ENCODE data around the gene UBAC2.

The UBAC2 gene

DNA sequence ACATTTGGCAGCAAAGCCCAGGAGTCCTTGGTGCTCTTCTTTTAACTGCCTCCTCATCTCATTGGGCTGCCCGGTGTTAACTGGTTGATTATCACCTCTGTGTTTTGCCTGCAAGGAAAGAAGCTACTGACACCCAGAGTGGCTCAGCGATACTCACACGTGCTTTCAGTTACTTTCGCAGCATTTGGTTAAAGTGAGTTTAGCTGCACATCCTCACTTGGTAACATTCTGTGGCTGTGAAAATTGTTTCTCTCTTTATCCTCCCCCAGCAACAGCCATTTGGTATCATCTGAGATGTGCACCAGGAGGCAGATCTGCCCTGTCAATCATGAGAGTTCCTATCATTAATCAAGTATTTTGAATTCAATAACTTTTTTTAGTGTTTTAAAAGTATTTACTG, 151.1 kb downstream of the UBAC2 start:
- Histone ChIP-seq H3K4me1 (ENCODE audit: insufficient read depth, low read length) (no peaks in the 10 kb centered on the region), H3K36me3 (ENCODE audit: insufficient read depth, low read depth, low read length) (peaks cover 57% of the 10 kb centered on the region), H3K27me3 (ENCODE audit: insufficient read depth, low read length) (no peaks in the 10 kb centered on the region), H3K27ac (ENCODE audit: low read length) (no peak overlapping the region), H3K4me3 (ENCODE audit: low read length) (no peak overlapping the region), H3K9me3 (ENCODE audit: insufficient read depth, low read depth, low read length) (no peaks in the 10 kb centered on the region), H3K9ac (ENCODE audit: low read depth, low read length) (no peak overlapping the region)

DNA sequence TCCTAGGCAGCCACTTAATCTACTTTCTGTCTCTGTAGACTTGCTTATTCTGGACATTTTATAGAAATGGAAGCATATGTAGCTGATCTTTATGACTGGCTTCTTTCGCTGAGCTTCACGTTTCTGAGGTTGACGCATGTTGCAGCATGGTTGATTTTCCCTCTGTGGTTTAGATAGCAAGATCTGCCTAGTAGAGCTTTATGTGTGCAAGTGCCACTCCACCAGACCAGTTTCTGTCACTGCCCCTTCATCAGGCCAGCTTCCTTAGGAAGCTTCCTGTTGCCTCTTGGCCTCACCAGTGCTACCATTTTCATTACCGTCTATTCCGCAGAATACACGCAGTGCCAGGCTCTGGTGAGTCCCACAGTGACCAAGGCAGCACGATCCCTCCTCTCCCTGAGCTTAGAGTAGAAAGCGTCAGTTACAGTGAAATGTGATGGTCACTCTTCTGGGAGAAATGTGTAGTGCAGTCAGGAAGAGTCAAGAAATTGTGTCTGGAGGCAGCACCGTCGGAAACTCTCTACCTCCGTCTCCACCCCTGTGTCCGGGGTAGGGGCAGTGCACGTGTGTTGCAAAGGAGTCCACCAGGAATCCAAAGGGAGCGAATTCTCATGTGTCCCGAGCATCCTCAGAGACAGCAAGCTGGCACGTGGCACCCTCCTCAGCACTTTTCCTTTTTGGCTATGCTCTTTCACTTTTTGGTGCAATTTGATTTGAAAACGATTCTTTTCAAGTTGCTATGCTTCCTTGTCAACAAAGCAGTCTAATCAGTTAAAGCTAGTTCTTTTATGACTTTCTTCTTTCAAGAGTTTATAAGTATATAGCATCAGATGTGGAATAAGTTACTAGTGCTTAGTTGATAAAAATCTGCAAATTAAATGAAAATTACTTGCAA, 151.9 kb downstream of the UBAC2 start:
- no peaks in the 10 kb centered on the region for H3K27me3 ChIP-seq (ENCODE audit: insufficient read depth, low read length)
- peaks cover 62% of the 10 kb centered on the region for H3K36me3 ChIP-seq (ENCODE audit: insufficient read depth, low read depth, low read length)
- no peak overlapping the region for H3K27ac ChIP-seq (ENCODE audit: low read length)
- H3K4me3 ChIP-seq (ENCODE audit: low read length) = no peak overlapping the region
- no peaks in the 10 kb centered on the region for H3K9me3 ChIP-seq (ENCODE audit: insufficient read depth, low read depth, low read length)
- H3K4me1 ChIP-seq (ENCODE audit: insufficient read depth, low read length) = no peaks in the 10 kb centered on the region
- H3K9ac ChIP-seq (ENCODE audit: low read depth, low read length) = no peak overlapping the region

GRCh38 chr13:99353246-99353600, 152.6 kb downstream of the UBAC2 start:
- Histone ChIP-seq H3K36me3 (ENCODE audit: insufficient read depth, low read depth, low read length) (peaks cover 57% of the 10 kb centered on the region), H3K9me3 (ENCODE audit: insufficient read depth, low read depth, low read length) (no peaks in the 10 kb centered on the region), H3K4me1 (ENCODE audit: insufficient read depth, low read length) (no peaks in the 10 kb centered on the region), H3K9ac (ENCODE audit: low read depth, low read length) (no peak overlapping the region), H3K4me3 (ENCODE audit: low read length) (no peak overlapping the region), H3K27ac (ENCODE audit: low read length) (no peak overlapping the region), H3K27me3 (ENCODE audit: insufficient read depth, low read length) (no peaks in the 10 kb centered on the region)

- Histone ChIP-seq H3K27ac (ENCODE audit: low read length) (no peak overlapping the region), H3K27me3 (ENCODE audit: insufficient read depth, low read length) (no peaks in the 10 kb centered on the region), H3K36me3 (ENCODE audit: insufficient read depth, low read depth, low read length) (peaks cover 56% of the 10 kb centered on the region), H3K9ac (ENCODE audit: low read depth, low read length) (no peak overlapping the region), H3K9me3 (ENCODE audit: insufficient read depth, low read depth, low read length) (no peaks in the 10 kb centered on the region), H3K4me1 (ENCODE audit: insufficient read depth, low read length) (no peaks in the 10 kb centered on the region), H3K4me3 (ENCODE audit: low read length) (no peak overlapping the region)
These were observed 153.2 kb downstream of the UBAC2 start for GRCh38 chr13:99353836-99354235.

DNA sequence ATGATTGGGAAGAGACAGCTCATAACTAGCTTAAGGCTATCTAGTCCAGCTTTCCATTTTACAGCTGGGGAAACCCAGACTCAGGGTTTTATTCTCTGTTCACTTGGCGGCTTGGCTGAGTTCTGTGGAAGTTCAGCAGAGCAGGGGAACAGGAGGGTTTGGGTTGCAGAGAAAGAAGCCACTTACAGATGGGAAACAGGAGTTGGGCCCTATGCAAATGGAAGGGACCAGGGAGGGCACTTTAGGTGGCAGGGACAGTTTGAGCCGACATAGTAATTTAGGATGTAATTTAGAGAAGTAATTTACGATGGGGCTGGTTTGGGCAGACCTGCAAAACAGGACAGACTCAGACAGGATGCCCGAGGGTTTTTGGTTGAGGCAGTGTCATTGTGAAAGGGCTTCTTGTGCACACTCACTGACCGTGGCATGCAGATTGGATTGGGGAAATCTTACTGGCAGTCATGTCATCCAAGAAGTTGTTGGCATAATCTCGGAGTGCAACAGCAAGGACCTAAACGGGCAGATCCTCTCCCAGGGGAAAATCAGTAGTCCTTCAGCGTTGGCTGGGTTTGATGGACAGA, 153.8 kb downstream of the UBAC2 start:
- Histone ChIP-seq H3K27ac (ENCODE audit: low read length) (no peak overlapping the region), H3K27me3 (ENCODE audit: insufficient read depth, low read length) (no peaks in the 10 kb centered on the region), H3K9ac (ENCODE audit: low read depth, low read length) (no peak overlapping the region), H3K36me3 (ENCODE audit: insufficient read depth, low read depth, low read length) (peaks cover 56% of the 10 kb centered on the region), H3K9me3 (ENCODE audit: insufficient read depth, low read depth, low read length) (no peaks in the 10 kb centered on the region), H3K4me1 (ENCODE audit: insufficient read depth, low read length) (peaks cover under 1% of the 10 kb centered on the region; the same call in 1 of the 2 replicates), H3K4me3 (ENCODE audit: low read length) (no peak overlapping the region)

DNA sequence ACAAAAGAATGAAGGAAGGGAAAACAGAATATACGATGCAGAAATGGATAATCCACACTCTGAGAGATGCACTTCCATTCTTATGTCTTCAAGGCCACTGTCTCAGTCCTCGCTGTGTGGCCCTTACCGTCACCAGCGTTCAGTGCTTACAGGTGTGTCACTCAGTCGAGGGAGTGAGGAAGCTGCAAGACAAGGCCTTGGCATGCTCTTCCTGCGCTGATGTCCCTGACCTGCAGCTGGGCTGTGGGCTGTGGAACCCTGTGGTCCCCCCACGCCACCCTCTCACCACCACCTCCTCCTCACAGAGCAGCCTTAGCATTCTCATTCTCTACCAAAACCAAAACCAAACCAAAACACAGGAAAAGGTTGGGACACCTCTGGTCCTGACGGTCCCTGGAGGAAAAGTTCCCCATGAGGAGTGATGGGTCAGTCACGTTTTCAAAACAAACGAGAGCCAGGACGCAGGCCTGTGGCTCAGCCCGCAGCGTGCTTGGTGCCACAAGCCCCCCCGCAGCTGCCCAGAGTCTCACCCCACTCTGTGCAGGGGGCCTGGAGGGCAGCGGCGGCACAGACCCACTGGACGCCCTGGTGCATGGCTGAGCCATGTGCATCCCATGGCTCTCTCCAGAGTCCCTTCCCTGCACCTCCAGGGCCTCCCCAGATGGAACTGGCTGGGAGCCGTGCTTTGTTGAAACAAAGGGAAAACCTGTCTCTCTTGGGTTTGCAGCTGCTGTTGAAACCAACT, 154.8 kb downstream of the UBAC2 start:
- H3K36me3 ChIP-seq (ENCODE audit: insufficient read depth, low read depth, low read length) = peaks cover 56% of the 10 kb centered on the region
- H3K4me3 ChIP-seq (ENCODE audit: low read length) = no peak overlapping the region
- no peak overlapping the region for H3K9ac ChIP-seq (ENCODE audit: low read depth, low read length)

DNA sequence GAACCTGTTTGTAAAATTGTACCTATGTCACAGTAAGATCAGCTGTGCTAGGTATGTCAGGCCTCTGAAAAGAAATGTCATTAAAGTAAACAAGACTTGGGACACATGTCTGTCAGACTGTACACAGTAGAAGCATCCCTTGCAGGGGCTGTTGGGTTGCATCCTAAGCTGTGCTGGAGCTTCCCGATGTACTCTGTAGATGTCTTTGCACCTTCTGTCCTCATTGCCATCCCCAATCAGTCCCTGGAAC, 155.3 kb downstream of the UBAC2 start:
- Histone ChIP-seq H3K9me3 (ENCODE audit: insufficient read depth, low read depth, low read length) (no peaks in the 10 kb centered on the region), H3K9ac (ENCODE audit: low read depth, low read length) (no peak overlapping the region), H3K27me3 (ENCODE audit: insufficient read depth, low read length) (no peaks in the 10 kb centered on the region), H3K4me3 (ENCODE audit: low read length) (no peak overlapping the region), H3K36me3 (ENCODE audit: insufficient read depth, low read depth, low read length) (peaks cover 56% of the 10 kb centered on the region), H3K4me1 (ENCODE audit: insufficient read depth, low read length) (peaks cover 4% of the 10 kb centered on the region; the same call in 1 of the 2 replicates), H3K27ac (ENCODE audit: low read length) (no peak overlapping the region)

More for the DNA sequence above, 154.8 kb downstream of the UBAC2 start:
- Histone ChIP-seq H3K27me3 (ENCODE audit: insufficient read depth, low read length) (no peaks in the 10 kb centered on the region), H3K9me3 (ENCODE audit: insufficient read depth, low read depth, low read length) (no peaks in the 10 kb centered on the region), H3K4me1 (ENCODE audit: insufficient read depth, low read length) (peaks cover 4% of the 10 kb centered on the region; the same call in 1 of the 2 replicates), H3K27ac (ENCODE audit: low read length) (no peak overlapping the region)

- H3K27ac ChIP-seq (ENCODE audit: low read length) = no peak overlapping the region
- H3K9me3 ChIP-seq (ENCODE audit: insufficient read depth, low read depth, low read length) = no peaks in the 10 kb centered on the region
- H3K4me3 ChIP-seq (ENCODE audit: low read length) = no peak overlapping the region
- H3K9ac ChIP-seq (ENCODE audit: low read depth, low read length) = no peak overlapping the region
- no peaks in the 10 kb centered on the region for H3K27me3 ChIP-seq (ENCODE audit: insufficient read depth, low read length)
- peaks cover 4% of the 10 kb centered on the region; the same call in 1 of the 2 replicates for H3K4me1 ChIP-seq (ENCODE audit: insufficient read depth, low read length)
- H3K36me3 ChIP-seq (ENCODE audit: insufficient read depth, low read depth, low read length) = peaks cover 57% of the 10 kb centered on the region
These were observed 155.8 kb downstream of the UBAC2 start for GRCh38 chr13:99356262-99357091.

GRCh38 chr13:99357131-99357596, 156.5 kb downstream of the UBAC2 start:
- no peaks in the 10 kb centered on the region for H3K9me3 ChIP-seq (ENCODE audit: insufficient read depth, low read depth, low read length)
- H3K9ac ChIP-seq (ENCODE audit: low read depth, low read length) = no peak overlapping the region
- peaks cover 4% of the 10 kb centered on the region; the same call in 1 of the 2 replicates for H3K4me1 ChIP-seq (ENCODE audit: insufficient read depth, low read length)
- H3K4me3 ChIP-seq (ENCODE audit: low read length) = no peak overlapping the region
- H3K27ac ChIP-seq (ENCODE audit: low read length) = no peak overlapping the region
- peaks cover 58% of the 10 kb centered on the region for H3K36me3 ChIP-seq (ENCODE audit: insufficient read depth, low read depth, low read length)
- no peaks in the 10 kb centered on the region for H3K27me3 ChIP-seq (ENCODE audit: insufficient read depth, low read length)

DNA sequence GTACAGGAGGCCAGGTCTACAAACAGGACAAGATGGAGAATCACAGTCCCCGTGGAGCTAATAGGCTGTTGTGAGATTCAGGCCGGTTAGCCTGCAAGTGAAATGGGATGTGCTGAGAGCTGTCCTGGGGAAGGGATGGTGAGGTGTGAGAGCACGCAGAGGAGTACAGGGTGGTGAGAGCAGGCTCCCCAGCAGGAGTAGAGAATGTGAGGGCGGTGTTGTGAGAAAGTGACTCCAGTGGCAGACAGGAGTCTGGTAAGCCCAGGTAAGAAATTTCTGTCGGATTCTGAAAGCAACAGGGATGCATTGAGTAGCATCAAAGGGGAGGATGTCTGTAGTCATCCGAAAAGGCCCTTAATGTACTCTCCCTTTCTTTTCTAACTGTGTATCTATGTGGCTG, 157.3 kb downstream of the UBAC2 start:
- no peak overlapping the region for H3K4me3 ChIP-seq (ENCODE audit: low read length)
- H3K36me3 ChIP-seq (ENCODE audit: insufficient read depth, low read depth, low read length) = peaks cover 54% of the 10 kb centered on the region
- no peak overlapping the region for H3K27ac ChIP-seq (ENCODE audit: low read length)
- no peaks in the 10 kb centered on the region for H3K27me3 ChIP-seq (ENCODE audit: insufficient read depth, low read length)
- no peaks in the 10 kb centered on the region for H3K9me3 ChIP-seq (ENCODE audit: insufficient read depth, low read depth, low read length)
- H3K4me1 ChIP-seq (ENCODE audit: insufficient read depth, low read length) = peaks cover 6% of the 10 kb centered on the region; the same call in 1 of the 2 replicates
- no peak overlapping the region for H3K9ac ChIP-seq (ENCODE audit: low read depth, low read length)

GRCh38 chr13:99359528-99359927, 158.9 kb downstream of the UBAC2 start:
- H3K27ac ChIP-seq (ENCODE audit: low read length) = no peak overlapping the region
- no peak overlapping the region for H3K4me3 ChIP-seq (ENCODE audit: low read length)
- peaks cover 39% of the 10 kb centered on the region for H3K36me3 ChIP-seq (ENCODE audit: insufficient read depth, low read depth, low read length)
- peaks cover 6% of the 10 kb centered on the region; the same call in 1 of the 2 replicates for H3K4me1 ChIP-seq (ENCODE audit: insufficient read depth, low read length)
- no peak overlapping the region for H3K9ac ChIP-seq (ENCODE audit: low read depth, low read length)
- H3K9me3 ChIP-seq (ENCODE audit: insufficient read depth, low read depth, low read length) = no peaks in the 10 kb centered on the region
- no peaks in the 10 kb centered on the region for H3K27me3 ChIP-seq (ENCODE audit: insufficient read depth, low read length)
